Upper lobe of left lung (tissue), 6 donors: ENCODE data around the gene POLG. TPM values are rescaled to one million over a fixed set of nuclear protein-coding genes. Genes with fewer than 3 reads are reported as not detected.

Experiments
- ATAC-seq, 2 donors: fragments of 200-7000 bp; cut with Tn5 transposase; one replicate each; pipeline ENCODE4 v1.9.1; 2022; ENCODE audit warnings: mild to moderate bottlenecking in 2 of 2, moderate library complexity in 2 of 2; ENCODE audit not compliant: low FRiP score in 2 of 2
- DNase-seq, 2 donors: peaks; one replicate each; pipeline ENCODE4 v3.0.0-alpha.2; 2019 to 2020
- H3K27ac ChIP-seq, 4 donors: fragments of 200-600 bp; sonication (generic); one replicate each; pipeline ENCODE4 v1.5.1; 2016 to 2019
- H3K27me3 ChIP-seq, 4 donors: fragments of 200-600 bp; sonication (generic); one replicate each; pipeline ENCODE4 v1.5.1; 2017 to 2019
- H3K36me3 ChIP-seq, 4 donors: fragments of 200-600 bp; sonication (generic); one replicate each; pipeline ENCODE4 v1.5.1; 2016 to 2019
- H3K4me1 ChIP-seq, 4 donors: fragments of 200-600 bp; sonication (generic); one replicate each; pipeline ENCODE4 v1.5.1; 2018 to 2019
- H3K4me3 ChIP-seq, 4 donors: fragments of 200-600 bp; sonication (generic); one replicate each; pipeline ENCODE4 v1.5.1; 2017 to 2019; ENCODE audit warnings: mild to moderate bottlenecking in 2 of 4, moderate library complexity in 1 of 4
- H3K9me3 ChIP-seq, 4 donors: fragments of 200-600 bp; sonication (generic); one replicate each; pipeline ENCODE4 v1.5.1; 2018 to 2019
- CTCF ChIP-seq, 6 experiments: fragments of 450-650 bp in 4 of 6; fragments of 200-600 bp in 2 of 6; sonication (generic) in 2 of 6; IDR thresholded peaks; one replicate each; pipeline ENCODE4 v1.5.1; 2016 to 2019; ENCODE audit warnings: antibody characterized with exemption in 6 of 6
- EP300 ChIP-seq, 4 donors: sonication (generic); formaldehyde crosslinking; IDR thresholded peaks; one replicate each; pipeline ENCODE4 v1.5.1; 2017; ENCODE audit warnings: antibody characterized with exemption in 4 of 4, control low read depth in 2 of 4
- POLR2A ChIP-seq, 4 donors: fragments of 450-650 bp; IDR thresholded peaks; one replicate each; pipeline ENCODE4 v1.5.1; 2016 to 2017; ENCODE audit warnings: antibody characterized with exemption in 4 of 4, mild to moderate bottlenecking in 2 of 4
- POLR2AphosphoS5 ChIP-seq, 2 donors: sonication (generic); formaldehyde crosslinking; IDR thresholded peaks; one replicate each; pipeline ENCODE4 v1.5.1; 2017; ENCODE audit warnings: antibody characterized with exemption in 2 of 2
- WGBS, 2 donors: methylation state at CpG; one replicate each; pipeline ENCODE4 v1.1.5; 2017 to 2018; 5-methylcytosine and 5-hydroxymethylcytosine counted together
- total RNA-seq, 6 donors: library from RNA; depleted of rRNA in 4 of 6; stranded (reverse); fragments of >200 nt in 4 of 6; gene quantifications; one replicate each; pipeline versions ENCODE4 v1.1.0 to v1.2.1, GENCODE V29; 2016 to 2021
- donor health status: DM: no; HTN: no; CAD: no; lungs with moderate emphysema.
- donor health status: DM: no; HTN: yes; CAD: no; lungs with severe emphysema.

POLG gene
- total RNA-seq, 6 donors from 2014 or later: 58.3 to 185 (median 75.0) TPM

GRCh38 chr15:89330881-89331595 is 3.6 kb downstream of the POLG start:
- DNase-seq: no peak
- no peaks in the 10 kb centered on the region for H3K27me3 ChIP-seq
- no peak for ATAC-seq
- H3K9me3 ChIP-seq: no peaks in the 10 kb centered on the region
- TF ChIP-seq POLR2A (IDR thresholded peaks at IDR 0.05): no peak
- no peak for TF ChIP-seq POLR2AphosphoS5 (IDR thresholded peaks at IDR 0.05)
- no peak for TF ChIP-seq CTCF (IDR thresholded peaks at IDR 0.05)
- TF ChIP-seq EP300 (IDR thresholded peaks at IDR 0.05): no peak
- no peak overlapping the region for H3K27ac ChIP-seq
- 78 to 81% methylated on average over 7 of the region's 7 CpGs for WGBS, 2 donors
- peaks cover 38 to 59% (median 44%) of the 10 kb centered on the region in 4 donors for H3K4me1 ChIP-seq
- no peak overlapping the region for H3K4me3 ChIP-seq
- H3K36me3 ChIP-seq: peaks cover 41 to 75% (median 69%) of the 10 kb centered on the region in 4 donors

GRCh38 chr15:89330119-89330518 is 4.5 kb downstream of the POLG start:
- Histone ChIP-seq H3K36me3 (peaks cover 50 to 84% (median 78%) of the 10 kb centered on the region in 4 donors), H3K9me3 (no peaks in the 10 kb centered on the region), H3K27me3 (no peaks in the 10 kb centered on the region), H3K27ac (no peak overlapping the region), H3K4me3 (no peak overlapping the region), H3K4me1 (peaks cover 33 to 51% (median 40%) of the 10 kb centered on the region in 4 donors)
- TF ChIP-seq CTCF (IDR thresholded peaks at IDR 0.05) (no peak), POLR2AphosphoS5 (IDR thresholded peaks at IDR 0.05) (no peak)
- ATAC-seq (no peak), DNase-seq (no peak)
- 92 to 100% methylated on average over 2 to 6 of the region's 6 CpGs for WGBS, 2 donors

- H3K36me3 ChIP-seq: peaks cover 52 to 90% (median 82%) of the 10 kb centered on the region in 4 donors
- no peak overlapping the region for H3K4me3 ChIP-seq
- ATAC-seq: no peak
- H3K9me3 ChIP-seq: no peaks in the 10 kb centered on the region
- 73 to 77% methylated on average over 3 to 8 of the region's 8 CpGs for WGBS, 2 donors
- H3K27ac ChIP-seq: no peak overlapping the region
- H3K27me3 ChIP-seq: no peaks in the 10 kb centered on the region
- H3K4me1 ChIP-seq: peaks cover 33 to 49% (median 40%) of the 10 kb centered on the region in 4 donors
- no peak for DNase-seq
- no peak for TF ChIP-seq POLR2A (IDR thresholded peaks at IDR 0.05)
- no peak for TF ChIP-seq CTCF (IDR thresholded peaks at IDR 0.05)
Measured at GRCh38 chr15:89329329-89330084, 5.1 kb downstream of the POLG start.

- TF ChIP-seq CTCF (IDR thresholded peaks at IDR 0.05) (no peak), POLR2A (IDR thresholded peaks at IDR 0.05) (no peak), POLR2AphosphoS5 (IDR thresholded peaks at IDR 0.05) (no peak), EP300 (IDR thresholded peaks at IDR 0.05) (no peak)
- peaks cover 31 to 45% (median 38%) of the 10 kb centered on the region in 4 donors for H3K4me1 ChIP-seq
- 89 to 96% methylated on average over 9 to 11 of the region's 13 CpGs for WGBS, 2 donors
- H3K9me3 ChIP-seq: no peaks in the 10 kb centered on the region
- peaks cover 61 to 99% (median 91%) of the 10 kb centered on the region in 4 donors for H3K36me3 ChIP-seq
- no peak overlapping the region for H3K27ac ChIP-seq
- no peak overlapping the region for H3K4me3 ChIP-seq
- H3K27me3 ChIP-seq: no peaks in the 10 kb centered on the region
- ATAC-seq (no peak), DNase-seq (no peak)
Measured at GRCh38 chr15:89328398-89329254, 6.0 kb downstream of the POLG start.
